Heart right ventricle (tissue), 16 donors: Measurements from ENCODE around the gene RNF213. TPM values are rescaled to one million over a fixed set of nuclear protein-coding genes. Genes with fewer than 3 reads are reported as not detected.
A peak's percentile ranks its signal among the peaks of the same experiment; 100 is the strongest.
"Not testable (repeated sequence)": the region's sequence is repeated elsewhere in the genome, so short reads cannot be mapped to it uniquely, and the experiment has no call there.

ENCODE experiments used
- ATAC-seq, 8 donors: fragments of 200-7000 bp; cut with Tn5 transposase; one replicate each; pipeline ENCODE4 v1.9.1; 2020; ENCODE audit warnings: mild to moderate bottlenecking in 8 of 8, moderate library complexity in 8 of 8, moderate number of reproducible peaks in 1 of 8
- DNase-seq, 2 donors: peaks; one replicate each; pipeline ENCODE4 v3.0.0-alpha.2; 2020
- H3K27ac ChIP-seq, 10 donors: fragments of 200-600 bp; sonication (generic) in 2 of 10; one replicate each; pipeline versions ENCODE4 v1.5.0 to v1.8.0; 2020 to 2022; ENCODE audit warnings: mild to moderate bottlenecking in 3 of 10
- H3K27me3 ChIP-seq, 7 donors: fragments of 200-600 bp; one replicate each; pipeline ENCODE4 v1.8.0; 2021 to 2022; ENCODE audit warnings: mild to moderate bottlenecking in 2 of 7
- H3K36me3 ChIP-seq, 9 donors: fragments of 200-600 bp; sonication (generic) in 1 of 9; one replicate each; pipeline versions ENCODE4 v1.5.0 to v1.8.0; 2020 to 2022; ENCODE audit warnings: mild to moderate bottlenecking in 2 of 9
- H3K4me1 ChIP-seq, 9 donors: fragments of 200-600 bp; sonication (generic) in 1 of 9; one replicate each; pipeline versions ENCODE4 v1.5.0 to v1.8.0; 2020 to 2022; ENCODE audit warnings: mild to moderate bottlenecking in 4 of 9
- H3K4me3 ChIP-seq, 10 donors: fragments of 200-600 bp; sonication (generic) in 2 of 10; one replicate each; pipeline versions ENCODE4 v1.5.0 to v1.8.0; 2020 to 2022; ENCODE audit warnings: mild to moderate bottlenecking in 7 of 10, moderate library complexity in 2 of 10
- H3K9me3 ChIP-seq, 11 donors: fragments of 200-600 bp in 10 of 11; sonication (generic) in 2 of 11; one replicate each; pipeline versions ENCODE4 v1.5.0 to v1.8.0; 2013 to 2022; ENCODE audit warnings: mild to moderate bottlenecking in 2 of 11, control low read depth in 1 of 11, moderate library complexity in 1 of 11
- WGBS, 2 donors: extraction: QIAGEN DNeasy Blood & Tissue Kit; methylation state at CpG; one replicate each; pipeline ENCODE4 v1.1.7; 2013; ENCODE audit warnings: inconsistent platforms in 1 of 2; 5-methylcytosine and 5-hydroxymethylcytosine counted together
- intact Hi-C, 10 donors: fragments of 100-400 bp; cut with DNase I; formaldehyde crosslinking; loops; one replicate each; pipeline versions ENCODE4 v1.11.1 to v1.14.2; 2022
- polyA plus RNA-seq, 2 donors: library from polyadenylated mRNA; stranded (reverse); fragments of 200-250 nt; gene quantifications; one replicate each; pipeline ENCODE4 v1.2.3, GENCODE V29; 2013
- total RNA-seq, 10 donors: library from RNA; stranded (reverse); fragmentation: NEBNext Ultra II Directional in 3 of 10; extraction: Animal tissue kit (Norgen Biotek cat#: 25700) in 3 of 10; gene quantifications; one replicate each; pipeline versions ENCODE4 v1.2.1 to v1.2.4, GENCODE V29; 2021 to 2023
- TF ChIP-seq, protein P1 (sequence below), 9 donors: fragments of 200-600 bp; sonication (generic) in 2 of 9; IDR thresholded peaks; one replicate each; pipeline versions ENCODE4 v1.5.0 to v1.8.0; 2021 to 2022; ENCODE audit warnings: antibody characterized with exemption in 9 of 9, mild to moderate bottlenecking in 5 of 9, moderate library complexity in 1 of 9
- donor health status: Arrhythmogenic right ventricular cardiomyopathy.
- donor health status: ischemic (EF 13 %, LVEDD 7.1; RV severe dilation, severe dysfunction).
- donor health status: healthy with polysubstance abuse.
- donor health status: DM: no; HTN: yes; CAD: no.
- donor health status: DM: no; HTN: no; CAD: no.
- donor health status: ischemic (EF 25% LVEDD 6.9; RV normal size, moderate dysfunction).
- donor health status: ischemic (EF 25% LVEDD 5.7; RV mildly dilated, moderate dysfunction).
- donor health status: healthy.
- donor health status: DM: yes; HTN: yes; CAD: no.
- donor health status: Ischemic cardiomyopathy.
- donor health status: ischemic (EF 35%, LVEDD 5.7; RV mildly dilated, moderate dysfunction).
- donor health status: nonischemic (EF 11% LVEDD 7.7; RV severe dilation, severe dysfunction).
- donor health status: DM: yes; HTN: yes; CAD: no.
- donor health status: PGD.
- donor health status: ischemic (EF 29% LVEDD 5.4; RV normal size, mild dysfunction).
- donor health status: nonischemic (EF 23%, LVEDD 6.1; RV moderate dilation, normal function).

The RNF213 gene
- total and polyA plus RNA-seq, 12 donors, result 13.1 to 97.0 (median 31.7) TPM

GRCh38 chr17:80257716-80258213 lies 2.9 kb upstream of the RNF213 start:
- peaks cover 0 to 12% (median 0%) of the 10 kb centered on the region in 9 donors for H3K36me3 ChIP-seq
- H3K27me3 ChIP-seq, result no peaks in the 10 kb centered on the region
- H3K9me3 ChIP-seq, result no peaks in the 10 kb centered on the region
- DNase-seq (no peak), ATAC-seq (no peak)
- H3K4me3 ChIP-seq, result no peak overlapping the region
- TF ChIP-seq, protein P1, sequence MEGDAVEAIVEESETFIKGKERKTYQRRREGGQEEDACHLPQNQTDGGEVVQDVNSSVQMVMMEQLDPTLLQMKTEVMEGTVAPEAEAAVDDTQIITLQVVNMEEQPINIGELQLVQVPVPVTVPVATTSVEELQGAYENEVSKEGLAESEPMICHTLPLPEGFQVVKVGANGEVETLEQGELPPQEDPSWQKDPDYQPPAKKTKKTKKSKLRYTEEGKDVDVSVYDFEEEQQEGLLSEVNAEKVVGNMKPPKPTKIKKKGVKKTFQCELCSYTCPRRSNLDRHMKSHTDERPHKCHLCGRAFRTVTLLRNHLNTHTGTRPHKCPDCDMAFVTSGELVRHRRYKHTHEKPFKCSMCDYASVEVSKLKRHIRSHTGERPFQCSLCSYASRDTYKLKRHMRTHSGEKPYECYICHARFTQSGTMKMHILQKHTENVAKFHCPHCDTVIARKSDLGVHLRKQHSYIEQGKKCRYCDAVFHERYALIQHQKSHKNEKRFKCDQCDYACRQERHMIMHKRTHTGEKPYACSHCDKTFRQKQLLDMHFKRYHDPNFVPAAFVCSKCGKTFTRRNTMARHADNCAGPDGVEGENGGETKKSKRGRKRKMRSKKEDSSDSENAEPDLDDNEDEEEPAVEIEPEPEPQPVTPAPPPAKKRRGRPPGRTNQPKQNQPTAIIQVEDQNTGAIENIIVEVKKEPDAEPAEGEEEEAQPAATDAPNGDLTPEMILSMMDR (IDR thresholded peaks at IDR 0.05), result no peak
- intact Hi-C loops, result loop anchor here in 4 of 10 donors (2.0 to 10.0 kb wide), 4 partner anchors 113 to 250 kb away; partner anchors contain the start of genes GAA (in 2 of the 4) and EIF4A3 (in 1 of the 4)
- H3K27ac ChIP-seq, result peak overlapping the region in 2 of 10 donors; percentile 9 to 14
- WGBS, 2 donors, result 75 to 80% methylated on average over 14 of the region's 14 CpGs
- H3K4me1 ChIP-seq, result peaks cover 8 to 56% (median 21%) of the 10 kb centered on the region in 9 donors

DNA sequence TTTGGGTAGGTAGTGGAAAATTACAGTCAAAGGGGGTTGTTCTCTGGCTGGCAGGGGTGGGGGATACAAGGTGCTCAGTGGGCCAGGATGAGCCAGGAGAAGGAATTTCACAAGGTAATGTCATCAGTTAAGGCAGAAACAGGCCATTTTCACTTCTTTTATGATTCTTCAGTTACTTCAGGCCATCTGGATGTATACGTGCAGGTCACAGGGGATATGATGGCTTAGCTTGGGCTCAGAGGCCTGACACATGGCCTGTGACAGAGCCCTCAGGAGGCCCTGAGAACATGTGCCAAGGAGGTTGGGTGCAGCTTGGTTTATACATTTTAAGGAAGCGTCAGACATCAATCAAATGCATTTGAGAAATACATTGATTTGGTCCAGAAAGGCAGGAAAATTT lies 2.4 kb upstream of the RNF213 start:
- WGBS, 2 donors, result 88 to 92% methylated on average over 2 of the region's 2 CpGs
- intact Hi-C loops, result loop anchor here in 4 of 10 donors (2.0 to 10.0 kb wide), 4 partner anchors 113 to 251 kb away; partner anchors contain the start of genes GAA (in 2 of the 4) and EIF4A3 (in 1 of the 4)
- H3K36me3 ChIP-seq, DNase-seq, H3K4me3 ChIP-seq, H3K27me3 ChIP-seq, ATAC-seq, H3K9me3 ChIP-seq: not testable (repeated sequence)
- peaks cover 9 to 59% (median 25%) of the 10 kb centered on the region in 9 donors for H3K4me1 ChIP-seq
- peak overlapping the region in 1 of 10 donors; percentile 96 for H3K27ac ChIP-seq

DNA sequence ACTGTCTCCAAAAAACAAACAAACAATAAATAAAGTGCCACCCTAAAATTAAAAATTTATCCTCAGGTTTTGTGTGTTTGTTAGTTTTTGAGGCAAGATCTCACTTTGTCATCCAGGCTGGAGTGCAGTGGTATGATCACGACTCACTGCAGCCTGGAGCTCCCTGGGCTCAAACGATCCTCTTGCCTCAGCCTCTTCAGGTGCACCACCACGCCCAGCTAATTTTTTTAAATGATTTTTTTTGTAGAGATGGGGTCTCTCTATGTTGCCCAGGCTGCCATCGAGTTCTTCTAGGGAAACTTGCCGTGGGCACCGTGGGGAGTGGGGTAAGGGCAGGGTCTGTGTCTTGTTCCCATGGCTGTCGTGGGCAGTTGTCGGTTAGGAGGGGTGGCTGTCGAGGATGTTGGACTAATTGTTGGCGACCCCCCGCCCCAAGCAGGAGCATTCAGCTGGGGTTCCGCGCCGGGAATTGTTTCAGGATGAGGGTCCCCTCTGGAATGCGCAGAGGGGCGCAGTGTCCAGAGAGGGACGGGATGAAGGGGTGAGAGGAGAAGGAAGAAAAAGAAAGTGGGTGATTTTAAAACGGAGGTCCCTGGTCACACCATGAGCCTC lies 1.1 kb upstream of the RNF213 start:
- Histone ChIP-seq H3K9me3 (no peaks in the 10 kb centered on the region), H3K36me3 (peaks cover 0 to 6% (median 0%) of the 10 kb centered on the region in 9 donors), H3K27me3 (no peaks in the 10 kb centered on the region), H3K4me3 (peak overlapping the region; percentile 21 to 85 (median 60)), H3K27ac (peak overlapping the region; percentile 86 to 98 (median 95)), H3K4me1 (peaks cover 9 to 57% (median 35%) of the 10 kb centered on the region in 9 donors)
- intact Hi-C loops, result loop anchor here in 6 of 10 donors (2.0 to 10.0 kb wide), 7 partner anchors 37 to 252 kb away; partner anchors contain the start of genes EIF4A3 (in 5 of the 6), GAA (in 2 of the 6), SGSH (in 1 of the 6) and SLC26A11 (in 1 of the 6)
- ATAC-seq (no peak), DNase-seq (no peak)
- WGBS, 2 donors, result 41 to 56% methylated on average over 18 of the region's 18 CpGs
- TF ChIP-seq, protein P1 (IDR thresholded peaks at IDR 0.05), result no peak

GRCh38 chr17:80260069-80260535 lies 550 bp upstream of the RNF213 start:
- DNase-seq (peak; percentile 69 to 80), ATAC-seq (peak; percentile 61 to 84 (median 76))
- Histone ChIP-seq H3K36me3 (peaks cover 0 to 7% (median 0%) of the 10 kb centered on the region in 9 donors), H3K27ac (peak overlapping the region; percentile 86 to 98 (median 95)), H3K4me1 (peaks cover 9 to 57% (median 40%) of the 10 kb centered on the region in 9 donors), H3K4me3 (peak overlapping the region; percentile 21 to 85 (median 60)), H3K9me3 (no peaks in the 10 kb centered on the region), H3K27me3 (no peaks in the 10 kb centered on the region)
- WGBS, 2 donors, result 0 to 1% methylated on average over 49 to 63 of the region's 63 CpGs
- TF ChIP-seq, protein P1 (IDR thresholded peaks at IDR 0.05), result peak in 1 of 9 donors; percentile 17
- intact Hi-C loops, result loop anchor here in 6 of 10 donors (5.0 to 10.0 kb wide), 4 partner anchors 38 to 115 kb away; partner anchors contain the start of genes EIF4A3 (in 4 of the 6), SGSH (in 1 of the 6) and SLC26A11 (in 1 of the 6)
